ENCODE measurements around the gene SIK3. TPM values are rescaled to one million over a fixed set of nuclear protein-coding genes. Genes with fewer than 3 reads are reported as not detected.

Gene SIK3
- total RNA-seq, 1 experiment from 2014 or later: 34.4 TPM

- no peak for TF ChIP-seq CREB1 (CRISPR knock-in tag; IDR thresholded peaks at IDR 0.05)
- TF ChIP-seq, protein P1, sequence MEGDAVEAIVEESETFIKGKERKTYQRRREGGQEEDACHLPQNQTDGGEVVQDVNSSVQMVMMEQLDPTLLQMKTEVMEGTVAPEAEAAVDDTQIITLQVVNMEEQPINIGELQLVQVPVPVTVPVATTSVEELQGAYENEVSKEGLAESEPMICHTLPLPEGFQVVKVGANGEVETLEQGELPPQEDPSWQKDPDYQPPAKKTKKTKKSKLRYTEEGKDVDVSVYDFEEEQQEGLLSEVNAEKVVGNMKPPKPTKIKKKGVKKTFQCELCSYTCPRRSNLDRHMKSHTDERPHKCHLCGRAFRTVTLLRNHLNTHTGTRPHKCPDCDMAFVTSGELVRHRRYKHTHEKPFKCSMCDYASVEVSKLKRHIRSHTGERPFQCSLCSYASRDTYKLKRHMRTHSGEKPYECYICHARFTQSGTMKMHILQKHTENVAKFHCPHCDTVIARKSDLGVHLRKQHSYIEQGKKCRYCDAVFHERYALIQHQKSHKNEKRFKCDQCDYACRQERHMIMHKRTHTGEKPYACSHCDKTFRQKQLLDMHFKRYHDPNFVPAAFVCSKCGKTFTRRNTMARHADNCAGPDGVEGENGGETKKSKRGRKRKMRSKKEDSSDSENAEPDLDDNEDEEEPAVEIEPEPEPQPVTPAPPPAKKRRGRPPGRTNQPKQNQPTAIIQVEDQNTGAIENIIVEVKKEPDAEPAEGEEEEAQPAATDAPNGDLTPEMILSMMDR (IDR thresholded peaks at IDR 0.05): no peak
- no peak for TF ChIP-seq SP1 (CRISPR knock-in tag; conservative IDR thresholded peaks at IDR 0.05)
- no peak for TF ChIP-seq PRRX2 (CRISPR knock-in tag; IDR thresholded peaks at IDR 0.05)
- TF ChIP-seq CREM (CRISPR knock-in tag; IDR thresholded peaks at IDR 0.05): no peak
- no peak for TF ChIP-seq AR (CRISPR knock-in tag; IDR thresholded peaks at IDR 0.05)
- no peak for TF ChIP-seq CDX4 (CRISPR knock-in tag; IDR thresholded peaks at IDR 0.05; ENCODE audit: borderline replicate concordance)
Observed at GRCh38 chr11:117037975-117038350, 60.3 kb downstream of the SIK3 start (continued).

DNA sequence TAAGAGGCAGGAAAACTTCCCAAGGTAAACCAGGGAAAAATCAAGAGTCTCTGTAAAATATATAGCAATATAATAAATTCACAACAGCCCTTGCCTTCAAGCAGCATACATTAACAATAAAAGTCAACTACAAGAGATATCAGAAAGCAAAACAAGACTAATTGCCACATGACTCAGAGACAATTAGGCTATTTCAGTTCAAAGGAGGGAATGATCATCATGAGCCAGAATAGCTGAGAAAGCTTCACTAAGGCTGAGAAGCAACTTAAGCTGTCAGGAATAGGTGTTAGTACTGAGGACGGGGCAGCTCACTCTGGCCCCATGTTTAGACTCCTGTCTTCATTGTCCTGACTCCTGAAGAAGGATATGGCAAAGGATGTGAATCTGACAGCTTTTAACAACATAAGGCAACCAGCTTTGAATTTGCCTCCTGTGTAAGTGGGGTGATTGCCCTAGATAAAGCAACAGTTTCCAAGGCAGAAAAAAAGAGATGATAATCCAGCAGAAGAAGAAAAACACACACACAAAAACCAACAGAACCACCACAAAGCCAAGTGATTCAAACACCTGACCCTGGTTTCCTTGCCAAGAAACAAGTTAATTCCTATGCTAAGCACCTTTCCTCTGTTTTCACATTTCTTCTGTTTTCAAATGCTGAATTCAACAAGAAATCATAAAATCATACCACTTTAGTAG, 60.8 kb downstream of the SIK3 start:
- H3K4me1 Mint-ChIP-seq: peaks cover 23% of the 10 kb centered on the region
- no peak for ATAC-seq
- ChIA-PET CTCF (no interaction called here), POLR2A (no interaction called here)
- H3K36me3 Mint-ChIP-seq: no peaks in the 10 kb centered on the region
- no peak for DNase-seq (ENCODE audit: low spot score)
- no peak overlapping the region for H3K4me3 Mint-ChIP-seq
- H3K27me3 Mint-ChIP-seq (ENCODE audit: low read depth): no peaks in the 10 kb centered on the region
- TF ChIP-seq GTF2I (CRISPR knock-in tag; conservative IDR thresholded peaks at IDR 0.05) (no peak), SMAD4 (CRISPR knock-in tag; IDR thresholded peaks at IDR 0.05) (no peak), ZNF138 (CRISPR knock-in tag; conservative IDR thresholded peaks at IDR 0.05) (no peak), ZNF121 (CRISPR knock-in tag; IDR thresholded peaks at IDR 0.05) (peak; percentile 96)
- TF ChIP-seq, protein P2, sequence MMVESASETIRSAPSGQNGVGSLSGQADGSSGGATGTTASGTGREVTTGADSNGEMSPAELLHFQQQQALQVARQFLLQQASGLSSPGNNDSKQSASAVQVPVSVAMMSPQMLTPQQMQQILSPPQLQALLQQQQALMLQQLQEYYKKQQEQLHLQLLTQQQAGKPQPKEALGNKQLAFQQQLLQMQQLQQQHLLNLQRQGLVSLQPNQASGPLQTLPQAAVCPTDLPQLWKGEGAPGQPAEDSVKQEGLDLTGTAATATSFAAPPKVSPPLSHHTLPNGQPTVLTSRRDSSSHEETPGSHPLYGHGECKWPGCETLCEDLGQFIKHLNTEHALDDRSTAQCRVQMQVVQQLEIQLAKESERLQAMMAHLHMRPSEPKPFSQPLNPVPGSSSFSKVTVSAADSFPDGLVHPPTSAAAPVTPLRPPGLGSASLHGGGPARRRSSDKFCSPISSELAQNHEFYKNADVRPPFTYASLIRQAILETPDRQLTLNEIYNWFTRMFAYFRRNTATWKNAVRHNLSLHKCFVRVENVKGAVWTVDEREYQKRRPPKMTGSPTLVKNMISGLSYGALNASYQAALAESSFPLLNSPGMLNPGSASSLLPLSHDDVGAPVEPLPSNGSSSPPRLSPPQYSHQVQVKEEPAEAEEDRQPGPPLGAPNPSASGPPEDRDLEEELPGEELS (CRISPR knock-in tag; IDR thresholded peaks at IDR 0.05): no peak
- TF ChIP-seq, protein P3, sequence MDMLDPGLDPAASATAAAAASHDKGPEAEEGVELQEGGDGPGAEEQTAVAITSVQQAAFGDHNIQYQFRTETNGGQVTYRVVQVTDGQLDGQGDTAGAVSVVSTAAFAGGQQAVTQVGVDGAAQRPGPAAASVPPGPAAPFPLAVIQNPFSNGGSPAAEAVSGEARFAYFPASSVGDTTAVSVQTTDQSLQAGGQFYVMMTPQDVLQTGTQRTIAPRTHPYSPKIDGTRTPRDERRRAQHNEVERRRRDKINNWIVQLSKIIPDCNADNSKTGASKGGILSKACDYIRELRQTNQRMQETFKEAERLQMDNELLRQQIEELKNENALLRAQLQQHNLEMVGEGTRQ (CRISPR knock-in tag; IDR thresholded peaks at IDR 0.05): no peak
- TF ChIP-seq, protein P4, sequence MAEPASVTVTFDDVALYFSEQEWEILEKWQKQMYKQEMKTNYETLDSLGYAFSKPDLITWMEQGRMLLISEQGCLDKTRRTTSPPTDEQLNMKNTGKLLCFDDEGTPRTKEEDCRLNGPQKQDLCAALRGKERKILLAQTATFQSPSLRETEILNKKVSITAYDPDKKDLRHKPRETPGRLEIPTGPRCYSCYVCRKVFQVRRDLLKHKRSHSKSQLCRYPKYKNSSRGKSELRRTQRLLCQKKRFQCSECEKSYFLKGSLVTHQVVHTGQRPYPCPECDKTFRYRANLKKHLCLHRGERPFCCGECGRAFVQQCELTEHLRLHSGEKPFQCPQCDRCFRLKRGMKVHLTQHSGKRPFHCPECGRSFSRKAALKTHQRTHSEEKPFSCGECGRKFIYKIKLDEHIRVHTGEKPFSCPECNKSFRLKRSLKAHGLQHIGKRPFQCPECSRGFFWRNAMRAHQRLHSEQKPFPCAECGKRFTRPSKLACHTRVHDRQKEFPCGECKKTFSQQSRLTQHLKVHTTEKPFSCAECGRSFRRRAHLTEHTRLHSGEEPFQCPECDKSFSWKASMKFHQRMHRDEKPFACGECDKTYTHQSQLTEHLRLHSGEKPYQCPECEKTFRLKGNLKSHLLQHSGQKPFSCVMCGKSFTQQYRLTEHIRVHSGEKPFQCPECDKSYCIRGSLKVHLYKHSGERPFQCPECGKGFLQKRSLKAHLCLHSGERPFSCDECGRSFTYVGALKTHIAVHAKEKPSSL (CRISPR knock-in tag; conservative IDR thresholded peaks at IDR 0.05): no peak
- no peaks in the 10 kb centered on the region for H3K9me3 Mint-ChIP-seq
- peak overlapping the region; percentile 24; the same call in 1 of the 2 replicates for H3K27ac Mint-ChIP-seq

Data from WTC11 (cell line).